Adrenal gland (tissue), 12 donors: ENCODE measurements around the gene AKT3. TPM values are rescaled to one million over a fixed set of nuclear protein-coding genes. Genes with fewer than 3 reads are reported as not detected.

ENCODE experiments used
- DNase-seq, 7 donors: peaks; one replicate each; pipeline ENCODE4 v3.0.0-alpha.2; 2019 to 2020
- H3K27ac ChIP-seq, 5 donors: fragments of 200-600 bp; sonication (generic) in 4 of 5; 1 replicate in 3 of 5; 2 replicates in 2 of 5; pipeline versions ENCODE4 v1.5.1 to v1.8.0; 2016 to 2020; ENCODE audit warnings: mild to moderate bottlenecking in 1 of 5
- H3K27me3 ChIP-seq: fragments of 200-600 bp; 2 replicates; pipeline ENCODE4 v1.8.0; 2021
- H3K36me3 ChIP-seq, 2 donors: fragments of 200-600 bp; replicated peaks in 1 of 2; 1 replicate in 1 of 2; 2 replicates in 1 of 2; pipeline versions ENCODE4 v1.5.1 to v1.8.0; 2018 to 2022
- H3K4me1 ChIP-seq, 2 donors: fragments of 200-600 bp; replicated peaks in 1 of 2; 1 replicate in 1 of 2; 2 replicates in 1 of 2; pipeline versions ENCODE4 v1.5.1 to v1.8.0; 2018 to 2021
- H3K4me3 ChIP-seq, 4 donors: fragments of 200-600 bp; sonication (generic) in 3 of 4; one replicate each; pipeline ENCODE4 v1.5.1; 2016 to 2018
- H3K9me3 ChIP-seq, 3 donors: fragments of 200-600 bp; sonication (generic) in 1 of 3; replicated peaks in 1 of 3; 1 replicate in 2 of 3; 2 replicates in 1 of 3; pipeline versions ENCODE4 v1.5.1 to v1.8.0; 2016 to 2021
- CTCF ChIP-seq, 6 experiments: fragments of 450-650 bp in 4 of 6; fragments of 200-600 bp in 2 of 6; sonication (generic) in 1 of 6; IDR thresholded peaks; 1 replicate in 5 of 6; 2 replicates in 1 of 6; pipeline versions ENCODE4 v1.5.1 to v1.8.0; 2016 to 2021; ENCODE audit warnings: antibody characterized with exemption in 6 of 6, mild to moderate bottlenecking in 2 of 6, moderate library complexity in 1 of 6
- POLR2A ChIP-seq, 2 donors: fragments of 450-650 bp; IDR thresholded peaks; one replicate each; pipeline ENCODE4 v1.6.1; 2017; ENCODE audit warnings: antibody characterized with exemption in 2 of 2, mild to moderate bottlenecking in 2 of 2, moderate library complexity in 1 of 2
- WGBS, 4 donors: extraction: QIAGEN DNeasy Blood & Tissue Kit in 2 of 4; methylation state at CpG; one replicate each; pipeline versions ENCODE4 v1.1.5 to v1.1.7; 2013 to 2017; 5-methylcytosine and 5-hydroxymethylcytosine counted together
- intact Hi-C, 2 donors: fragments of 100-400 bp; cut with DNase I; formaldehyde crosslinking; loops; one replicate each; pipeline versions ENCODE4 v1.14.1 to v1.15.0; 2022 to 2023
- polyA plus RNA-seq, 3 donors: library from polyadenylated mRNA; stranded (reverse); fragments of 200-250 nt in 2 of 3; fragments of 350-450 nt in 1 of 3; fragmentation: Illumina TruSeq in 1 of 3; extraction: RNeasy Lipid Tissue Mini Kit (QIAGEN cat#74804) in 1 of 3; gene quantifications; one replicate each; pipeline ENCODE4 v1.2.3, GENCODE V29; 2013 to 2014
- total RNA-seq, 9 donors: library from RNA; depleted of rRNA in 4 of 9; stranded (reverse); fragments of >200 nt in 4 of 9; fragments of 120-200 nt in 1 of 9; fragmentation: NEBNext Ultra II Directional in 1 of 9; extraction: Animal tissue kit (Norgen Biotek cat#: 25700) in 1 of 9; gene quantifications; one replicate each; pipeline versions ENCODE4 v1.1.0 to v1.2.4, GENCODE V29; 2013 to 2023
- donor health status: healthy with polysubstance abuse.
- donor health status: Bipolar disorder and iron deficiency.
- donor health status: DM: yes; HTN: yes; CAD: no.
- donor health status: DM: no; HTN: no; CAD: no.
- donor health status: DM: no; HTN: no; CAD: no.
- donor health status: DM: yes; HTN: yes; CAD: no.

The AKT3 gene
- total and polyA plus RNA-seq, 12 donors = 11.4 to 82.3 (median 32.4) TPM

GRCh38 chr1:243748227-243748626, 101.8 kb downstream of the AKT3 start:
- DNase-seq = no peak
- intact Hi-C loops = no loop called here
- no peak for TF ChIP-seq POLR2A (IDR thresholded peaks at IDR 0.05)
- TF ChIP-seq CTCF (IDR thresholded peaks at IDR 0.05) = no peak

GRCh38 chr1:243746751-243747150, 103.3 kb downstream of the AKT3 start:
- no peaks in the 10 kb centered on the region for H3K36me3 ChIP-seq
- H3K27me3 ChIP-seq = no peaks in the 10 kb centered on the region
- H3K9me3 ChIP-seq = no peaks in the 10 kb centered on the region
- no peak for DNase-seq
- no peak overlapping the region for H3K4me3 ChIP-seq
- no peak overlapping the region for H3K27ac ChIP-seq
- intact Hi-C loops = no loop called here
- no peak for TF ChIP-seq POLR2A (IDR thresholded peaks at IDR 0.05)
- H3K4me1 ChIP-seq = peaks cover 9 to 13% of the 10 kb centered on the region in 2 donors

More at GRCh38 chr1:243748227-243748626, 101.8 kb downstream of the AKT3 start:
- H3K36me3 ChIP-seq = no peaks in the 10 kb centered on the region
- no peaks in the 10 kb centered on the region for H3K9me3 ChIP-seq
- H3K27ac ChIP-seq = no peak overlapping the region
- no peak overlapping the region for H3K4me3 ChIP-seq
- no peaks in the 10 kb centered on the region for H3K27me3 ChIP-seq
- peaks cover 9 to 13% of the 10 kb centered on the region in 2 donors for H3K4me1 ChIP-seq

- Histone ChIP-seq H3K4me3 (no peak overlapping the region), H3K27ac (no peak overlapping the region), H3K4me1 (peaks cover 9 to 14% of the 10 kb centered on the region in 2 donors), H3K27me3 (no peaks in the 10 kb centered on the region), H3K9me3 (no peaks in the 10 kb centered on the region), H3K36me3 (no peaks in the 10 kb centered on the region)
- intact Hi-C loops = no loop called here
- no peak for DNase-seq
- TF ChIP-seq CTCF (IDR thresholded peaks at IDR 0.05) (no peak), POLR2A (IDR thresholded peaks at IDR 0.05) (no peak)
- 81 to 86% (median 82%) methylated on average over 4 of the region's 4 CpGs for WGBS, 4 donors
Measured at GRCh38 chr1:243745356-243745755, 104.7 kb downstream of the AKT3 start.

- no peaks in the 10 kb centered on the region for H3K36me3 ChIP-seq
- TF ChIP-seq POLR2A (IDR thresholded peaks at IDR 0.05) (no peak), CTCF (IDR thresholded peaks at IDR 0.05) (no peak)
- H3K27me3 ChIP-seq = no peaks in the 10 kb centered on the region
- intact Hi-C loops = no loop called here
- DNase-seq = no peak
- H3K9me3 ChIP-seq = no peaks in the 10 kb centered on the region
- H3K27ac ChIP-seq = no peak overlapping the region
- WGBS, 4 donors = 73 to 85% (median 77%) methylated on average over 4 of the region's 4 CpGs
- H3K4me1 ChIP-seq = peaks cover 0 to 17% of the 10 kb centered on the region in 2 donors
- no peak overlapping the region for H3K4me3 ChIP-seq
Measured at GRCh38 chr1:243742819-243743218, 107.2 kb downstream of the AKT3 start.

- intact Hi-C loops = no loop called here
- no peak for TF ChIP-seq CTCF (IDR thresholded peaks at IDR 0.05)
- no peak for TF ChIP-seq POLR2A (IDR thresholded peaks at IDR 0.05)
Measured at GRCh38 chr1:243740255-243740999, 109.6 kb downstream of the AKT3 start.

More at GRCh38 chr1:243740255-243740999, 109.6 kb downstream of the AKT3 start:
- H3K4me3 ChIP-seq = no peak overlapping the region
- 90 to 93% (median 91%) methylated on average over 2 of the region's 2 CpGs for WGBS, 4 donors
- DNase-seq = no peak
- H3K4me1 ChIP-seq = peaks cover 0 to 16% of the 10 kb centered on the region in 2 donors
- no peaks in the 10 kb centered on the region for H3K9me3 ChIP-seq
- no peaks in the 10 kb centered on the region for H3K27me3 ChIP-seq
- no peak overlapping the region for H3K27ac ChIP-seq
- no peaks in the 10 kb centered on the region for H3K36me3 ChIP-seq
